Breast epithelium (tissue), 4 donors: ENCODE data around the gene ZSCAN22. TPM values are rescaled to one million over a fixed set of nuclear protein-coding genes. Genes with fewer than 3 reads are reported as not detected.
A peak's percentile ranks its signal among the peaks of the same experiment; 100 is the strongest.

Source experiments
- DNase-seq, 2 donors: peaks; one replicate each; pipeline ENCODE4 v3.0.0-alpha.2; 2019; ENCODE audit warnings: low spot score in 2 of 2
- H3K27ac ChIP-seq, 2 donors: fragments of 200-600 bp; sonication (generic) in 1 of 2; one replicate each; pipeline ENCODE4 v1.5.1; 2016 to 2019; ENCODE audit warnings: mild to moderate bottlenecking in 1 of 2
- H3K27me3 ChIP-seq, 2 donors: fragments of 200-600 bp; sonication (generic) in 1 of 2; one replicate each; pipeline versions ENCODE4 v1.5.1 to v1.6.0; 2017 to 2019; ENCODE audit warnings: control low read depth in 1 of 2, mild to moderate bottlenecking in 1 of 2
- H3K36me3 ChIP-seq: fragments of 200-600 bp; one replicate; pipeline ENCODE4 v1.5.1; 2019
- H3K4me1 ChIP-seq, 2 donors: fragments of 200-600 bp; sonication (generic); one replicate each; pipeline ENCODE4 v1.5.1; 2016 to 2019; ENCODE audit warnings: control low read depth in 1 of 2
- H3K4me3 ChIP-seq, 3 donors: fragments of 200-600 bp; sonication (generic); 1 replicate in 2 of 3; 2 replicates in 1 of 3; pipeline ENCODE4 v1.5.1; 2016 to 2019; ENCODE audit warnings: mild to moderate bottlenecking in 3 of 3, moderate library complexity in 2 of 3
- H3K9me3 ChIP-seq, 2 donors: fragments of 200-600 bp; sonication (generic) in 1 of 2; one replicate each; pipeline ENCODE4 v1.5.1; 2016 to 2019; ENCODE audit warnings: control low read depth in 1 of 2
- POLR2A ChIP-seq: fragments of 450-650 bp; IDR thresholded peaks from one replicate; pipeline ENCODE4 v1.6.1; 2016; ENCODE audit warnings: antibody characterized with exemption, mild to moderate bottlenecking, moderate library complexity
- POLR2AphosphoS5 ChIP-seq, 3 donors: sonication (generic); formaldehyde crosslinking; IDR thresholded peaks; one replicate each; pipeline ENCODE4 v1.6.1; 2017; ENCODE audit warnings: antibody characterized with exemption in 3 of 3
- intact Hi-C: fragments of 100-400 bp; cut with DNase I; formaldehyde crosslinking; loops from one replicate; pipeline ENCODE4 v1.15.1; 2023; ENCODE audit warnings: low total_unique reads
- total RNA-seq, 3 donors: library from RNA; depleted of rRNA; stranded (reverse); fragments of >200 nt; gene quantifications; one replicate each; pipeline ENCODE4 v1.1.0, GENCODE V29; 2016
- TF ChIP-seq, protein P1 (sequence below), 3 donors: fragments of 450-650 bp; IDR thresholded peaks; one replicate each; pipeline ENCODE4 v1.5.1; 2016 to 2017; ENCODE audit warnings: antibody characterized with exemption in 3 of 3, mild to moderate bottlenecking in 3 of 3, moderate library complexity in 3 of 3

The ZSCAN22 gene
- total RNA-seq, 3 donors from 2014 or later = 2.6 to 3.8 (median 3.6) TPM

DNA sequence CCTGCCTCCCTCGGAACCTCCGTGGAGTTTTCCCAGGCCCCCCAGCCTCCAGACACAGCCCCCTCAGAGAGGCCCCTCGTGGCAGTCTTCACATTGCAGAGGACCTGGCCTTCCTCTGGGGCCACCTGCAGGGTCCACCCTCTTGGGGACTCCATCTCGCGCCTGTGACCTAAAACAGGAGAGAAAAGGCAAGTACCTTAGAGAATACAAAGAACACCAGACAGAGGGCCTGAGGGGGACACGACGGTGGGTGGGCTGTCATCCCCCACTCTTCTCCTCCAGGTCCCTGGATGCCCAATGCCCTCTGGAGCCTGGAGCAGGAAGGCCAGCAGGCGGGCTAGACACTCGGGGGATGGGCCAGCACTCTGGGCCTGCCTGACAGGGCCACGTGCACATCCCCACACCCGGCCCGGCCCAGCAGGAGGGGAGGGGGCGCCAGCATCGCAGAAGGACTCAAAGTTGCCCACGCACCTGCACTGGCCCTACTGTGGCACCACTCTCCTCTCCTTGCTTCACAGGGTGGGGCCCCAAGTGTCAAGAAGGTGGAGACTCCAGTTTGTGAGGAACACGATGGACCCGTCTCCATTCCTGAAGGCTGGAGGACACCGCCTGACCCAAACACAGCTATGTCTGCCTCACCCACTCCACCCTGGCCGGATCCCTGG, 30.8 kb downstream of the ZSCAN22 start:
- intact Hi-C loops = no loop called here
- peak overlapping the region in 2 of 3 donors; percentile 42 to 61 for H3K4me3 ChIP-seq
- H3K4me1 ChIP-seq = no peaks in the 10 kb centered on the region
- TF ChIP-seq POLR2AphosphoS5 (IDR thresholded peaks at IDR 0.05) (no peak), POLR2A (no peak)
- TF ChIP-seq, protein P1, sequence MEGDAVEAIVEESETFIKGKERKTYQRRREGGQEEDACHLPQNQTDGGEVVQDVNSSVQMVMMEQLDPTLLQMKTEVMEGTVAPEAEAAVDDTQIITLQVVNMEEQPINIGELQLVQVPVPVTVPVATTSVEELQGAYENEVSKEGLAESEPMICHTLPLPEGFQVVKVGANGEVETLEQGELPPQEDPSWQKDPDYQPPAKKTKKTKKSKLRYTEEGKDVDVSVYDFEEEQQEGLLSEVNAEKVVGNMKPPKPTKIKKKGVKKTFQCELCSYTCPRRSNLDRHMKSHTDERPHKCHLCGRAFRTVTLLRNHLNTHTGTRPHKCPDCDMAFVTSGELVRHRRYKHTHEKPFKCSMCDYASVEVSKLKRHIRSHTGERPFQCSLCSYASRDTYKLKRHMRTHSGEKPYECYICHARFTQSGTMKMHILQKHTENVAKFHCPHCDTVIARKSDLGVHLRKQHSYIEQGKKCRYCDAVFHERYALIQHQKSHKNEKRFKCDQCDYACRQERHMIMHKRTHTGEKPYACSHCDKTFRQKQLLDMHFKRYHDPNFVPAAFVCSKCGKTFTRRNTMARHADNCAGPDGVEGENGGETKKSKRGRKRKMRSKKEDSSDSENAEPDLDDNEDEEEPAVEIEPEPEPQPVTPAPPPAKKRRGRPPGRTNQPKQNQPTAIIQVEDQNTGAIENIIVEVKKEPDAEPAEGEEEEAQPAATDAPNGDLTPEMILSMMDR (IDR thresholded peaks at IDR 0.05) = no peak
- H3K27me3 ChIP-seq = no peaks in the 10 kb centered on the region
- H3K27ac ChIP-seq = no peak overlapping the region
- no peaks in the 10 kb centered on the region for H3K9me3 ChIP-seq
- no peak for DNase-seq
- H3K36me3 ChIP-seq = no peaks in the 10 kb centered on the region

DNA sequence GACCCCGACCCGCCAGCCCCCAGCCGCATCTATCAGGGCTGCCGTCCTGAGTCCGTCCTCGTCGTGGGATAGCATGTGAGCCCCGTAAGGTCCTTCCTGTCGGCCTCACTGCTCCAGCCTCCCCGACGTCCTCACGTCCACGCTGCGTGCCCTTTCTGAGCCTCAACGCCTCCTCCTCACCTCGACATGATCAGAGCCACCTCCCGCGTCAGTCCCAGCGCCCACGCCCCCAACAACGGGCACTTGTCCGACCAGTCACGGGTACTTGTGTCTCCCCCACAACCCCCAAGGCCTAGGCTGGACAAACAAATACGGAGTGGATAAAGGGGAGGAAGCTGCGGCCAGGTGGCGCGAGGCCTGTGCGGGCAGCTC, 35.1 kb downstream of the ZSCAN22 start:
- no peak for TF ChIP-seq POLR2A
- TF ChIP-seq, protein P1 (IDR thresholded peaks at IDR 0.05) = no peak
- TF ChIP-seq POLR2AphosphoS5 (IDR thresholded peaks at IDR 0.05) = no peak
- H3K27me3 ChIP-seq = no peaks in the 10 kb centered on the region
- peak overlapping the region; percentile 65 to 83 (median 66) for H3K4me3 ChIP-seq
- peak overlapping the region; percentile 89 to 91 for H3K27ac ChIP-seq
- H3K9me3 ChIP-seq = no peaks in the 10 kb centered on the region
- intact Hi-C loops = no loop called here
- H3K36me3 ChIP-seq = no peaks in the 10 kb centered on the region
- peak; percentile 46 to 61 for DNase-seq
- H3K4me1 ChIP-seq = no peaks in the 10 kb centered on the region

DNA sequence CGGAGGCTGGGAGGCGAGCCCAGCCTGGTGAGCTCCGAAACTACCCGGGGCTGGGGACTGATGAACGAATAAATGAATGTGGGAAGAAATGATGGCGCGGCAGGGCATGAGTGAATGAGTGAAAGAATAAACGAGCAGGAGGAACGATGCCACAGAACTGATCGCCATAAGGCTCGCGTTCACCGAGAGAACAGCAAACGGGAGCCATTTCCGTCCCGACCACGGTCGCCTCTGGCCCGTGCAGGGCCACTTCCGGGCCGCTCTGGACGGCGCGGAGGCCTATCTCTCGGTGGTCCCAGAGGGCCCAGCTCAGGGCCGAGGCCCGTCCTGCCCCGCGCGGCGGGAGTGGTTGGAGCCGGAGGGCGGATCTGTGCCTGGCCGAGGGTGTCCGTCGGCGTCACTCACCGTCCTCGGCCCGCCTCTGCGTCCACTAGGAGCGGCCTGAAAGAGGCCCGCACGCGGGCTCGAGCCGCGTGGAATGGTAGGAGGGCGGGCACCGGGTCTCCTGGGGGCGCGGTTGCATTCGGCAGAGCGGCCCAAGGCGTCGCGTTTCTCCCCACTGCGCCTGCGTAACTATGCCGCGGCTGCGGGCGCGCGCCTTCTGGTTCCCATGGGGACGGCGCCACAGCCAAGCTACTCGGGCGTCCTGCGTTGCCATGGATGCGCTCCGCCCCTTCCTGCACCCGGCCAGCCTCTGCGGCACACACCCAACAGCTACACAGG, 35.6 kb downstream of the ZSCAN22 start, which contains the start of gene ZNF497:
Gene ZNF497, minus strand, starts transcription at position 480 of the 723 bp plus-strand sequence. CDS start 5,116 bp downstream, outside the sequence.
- Histone ChIP-seq H3K4me3 (peak within 1 kb of the TSS; percentile 65 to 83 (median 66)), H3K9me3 (no peaks in the 10 kb centered on the region), H3K27ac (peak within 1 kb of the TSS; percentile 89 to 91), H3K27me3 (no peaks in the 10 kb centered on the region), H3K4me1 (no peaks in the 10 kb centered on the region), H3K36me3 (no peaks in the 10 kb centered on the region)
- peak; percentile 93 to 95 for DNase-seq
- intact Hi-C loops = no loop called here
- TF ChIP-seq, protein P1 (IDR thresholded peaks at IDR 0.05) = no peak
- TF ChIP-seq POLR2A (peak; percentile 79), POLR2AphosphoS5 (IDR thresholded peaks at IDR 0.05) (peak; percentile 47 to 94 (median 90))

DNA sequence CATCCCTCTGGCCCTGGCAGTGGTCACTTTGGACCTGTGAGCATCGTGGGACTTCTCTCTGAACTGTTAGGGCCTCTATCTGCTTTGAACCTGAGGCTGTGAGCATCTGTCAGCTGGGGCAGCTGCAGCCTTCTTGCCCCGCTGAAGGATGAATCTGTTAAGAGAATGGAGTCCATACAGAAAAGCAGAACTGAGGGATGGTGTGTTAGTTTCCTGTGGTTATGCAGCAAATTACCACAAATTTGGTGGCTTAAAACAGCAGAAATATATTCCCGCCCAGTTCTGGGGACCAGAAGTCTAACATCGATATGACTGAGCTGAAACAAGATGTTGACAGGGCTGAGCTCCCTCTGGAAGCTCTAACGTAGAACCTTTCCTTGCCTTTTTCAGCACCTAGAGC, 37.4 kb downstream of the ZSCAN22 start:
- no peak overlapping the region for H3K27ac ChIP-seq
- H3K27me3 ChIP-seq = no peaks in the 10 kb centered on the region
- no peaks in the 10 kb centered on the region for H3K4me1 ChIP-seq
- intact Hi-C loops = no loop called here
- H3K36me3 ChIP-seq = no peaks in the 10 kb centered on the region
- H3K9me3 ChIP-seq = no peaks in the 10 kb centered on the region
- no peak for TF ChIP-seq POLR2A
- TF ChIP-seq, protein P1 (IDR thresholded peaks at IDR 0.05) = no peak
- no peak for TF ChIP-seq POLR2AphosphoS5 (IDR thresholded peaks at IDR 0.05)
- DNase-seq = no peak
- H3K4me3 ChIP-seq = no peak overlapping the region
